HG02623 (cell line): ENCODE data around the gene CROCC.

Experiments
- ATAC-seq: cut with Tn5 transposase; IDR thresholded peaks from one replicate; pipeline ENCODE4 v1.9.1; 2021; ENCODE audit warnings: moderate library complexity; ENCODE audit not compliant: unreplicated experiment

Gene CROCC

DNA sequence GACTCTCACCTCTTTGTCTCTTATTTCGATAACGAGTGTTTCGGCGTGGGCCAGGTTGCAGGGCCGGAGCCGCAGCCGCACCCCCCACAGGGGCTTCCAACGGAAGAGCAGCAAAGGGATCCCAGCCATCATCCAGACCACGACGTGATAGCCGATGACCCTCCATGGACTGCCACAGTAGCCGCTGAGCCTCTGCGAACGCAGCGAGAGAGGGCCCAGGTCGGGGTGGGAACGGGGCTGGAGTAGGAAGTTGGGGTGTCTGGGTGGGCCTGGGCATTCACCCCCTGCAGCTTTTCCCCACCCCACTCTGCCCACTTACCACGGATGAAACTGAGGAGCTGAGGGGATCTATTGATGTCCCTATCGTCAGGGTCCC, 83.6 kb downstream of the CROCC start:
- no peak for ATAC-seq

DNA sequence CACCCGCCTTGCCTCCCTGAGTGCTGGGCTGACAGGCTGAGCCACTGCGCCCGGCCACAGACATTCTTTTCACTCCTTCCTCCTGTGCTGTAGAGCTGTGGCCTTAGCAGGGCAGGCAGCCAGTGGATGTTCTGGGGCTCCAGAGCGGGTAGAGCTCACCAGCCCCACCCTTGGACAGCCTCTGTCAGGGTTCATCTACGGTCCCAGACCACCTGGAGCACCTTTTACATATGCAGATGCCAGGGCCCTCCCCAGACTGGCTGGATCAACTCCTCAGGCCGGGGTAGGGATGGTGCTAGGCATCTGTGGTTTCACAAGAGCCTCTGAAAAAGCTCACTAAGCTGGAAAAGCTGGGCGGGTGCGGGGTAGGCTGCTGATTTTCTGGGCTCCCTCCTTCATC, 85.4 kb downstream of the CROCC start:
- ATAC-seq: no peak

DNA sequence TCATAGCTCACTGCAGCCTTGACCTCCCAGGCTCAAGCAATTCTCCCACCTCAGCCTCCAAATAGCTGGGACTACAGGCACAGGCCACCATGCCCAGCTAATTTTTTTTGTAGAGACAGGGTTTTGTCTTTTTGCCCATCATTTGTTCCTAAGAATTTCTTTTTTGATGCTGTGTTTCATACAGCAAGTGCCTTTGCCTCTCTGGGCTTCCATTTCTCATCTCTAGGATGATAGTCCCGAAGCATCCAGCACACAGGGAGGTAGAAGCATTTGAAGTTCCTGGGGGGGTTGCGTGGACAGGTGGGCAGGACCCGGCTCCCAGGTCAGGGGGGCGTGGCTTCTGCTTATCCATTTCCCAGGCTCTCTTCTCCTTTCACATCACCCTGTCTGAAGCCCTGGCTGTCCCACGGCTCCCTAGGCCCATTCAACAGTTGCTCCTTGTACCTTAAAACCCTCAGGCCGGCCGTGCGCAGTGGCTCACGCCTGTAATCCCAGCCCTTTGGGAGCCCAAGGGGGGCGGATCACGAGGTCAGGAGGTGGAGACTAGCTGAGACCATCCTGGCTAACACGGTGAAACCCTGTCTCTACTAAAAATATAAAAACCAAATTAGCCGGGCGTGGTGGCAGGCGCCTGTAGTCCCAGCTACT, 86.6 kb downstream of the CROCC start:
- ATAC-seq: no peak

DNA sequence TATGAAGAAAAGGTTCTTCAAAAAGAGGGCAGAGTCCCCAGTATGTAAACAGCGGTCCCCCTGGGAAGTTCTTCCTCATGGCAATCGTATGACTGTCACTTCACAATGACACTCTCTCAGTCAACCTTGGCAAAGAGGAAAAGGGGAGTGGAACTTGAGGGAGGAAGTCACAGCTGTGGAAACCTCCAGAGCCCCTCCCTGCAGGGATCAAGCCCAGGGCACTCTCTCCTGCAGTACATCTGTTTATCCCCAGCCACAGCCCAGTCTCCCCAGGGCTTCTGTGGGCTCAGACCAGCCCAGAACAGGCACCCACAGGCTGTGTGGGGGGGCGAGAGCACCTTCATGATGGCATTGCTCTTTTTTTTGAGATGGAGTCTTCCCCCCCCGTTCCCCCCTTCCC, 88.0 kb downstream of the CROCC start:
- no peak for ATAC-seq

DNA sequence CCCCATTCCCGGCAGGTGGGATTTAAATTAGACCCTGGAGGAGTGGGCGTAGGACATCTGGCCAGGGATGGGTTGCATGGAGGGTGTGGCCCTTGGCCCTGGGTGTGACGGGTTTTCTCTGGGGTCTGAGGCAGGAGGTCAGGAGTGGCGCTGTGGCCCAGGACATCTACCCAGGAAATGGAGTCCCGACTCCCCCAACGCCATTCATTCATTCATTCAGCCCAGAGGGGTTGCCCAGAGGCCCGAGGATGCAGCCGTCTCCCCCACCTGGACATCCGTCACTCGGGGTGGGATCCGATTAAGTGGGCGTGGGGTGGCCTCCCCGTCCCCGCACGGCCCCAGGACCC, 89.3 kb downstream of the CROCC start:
- ATAC-seq: no peak

DNA sequence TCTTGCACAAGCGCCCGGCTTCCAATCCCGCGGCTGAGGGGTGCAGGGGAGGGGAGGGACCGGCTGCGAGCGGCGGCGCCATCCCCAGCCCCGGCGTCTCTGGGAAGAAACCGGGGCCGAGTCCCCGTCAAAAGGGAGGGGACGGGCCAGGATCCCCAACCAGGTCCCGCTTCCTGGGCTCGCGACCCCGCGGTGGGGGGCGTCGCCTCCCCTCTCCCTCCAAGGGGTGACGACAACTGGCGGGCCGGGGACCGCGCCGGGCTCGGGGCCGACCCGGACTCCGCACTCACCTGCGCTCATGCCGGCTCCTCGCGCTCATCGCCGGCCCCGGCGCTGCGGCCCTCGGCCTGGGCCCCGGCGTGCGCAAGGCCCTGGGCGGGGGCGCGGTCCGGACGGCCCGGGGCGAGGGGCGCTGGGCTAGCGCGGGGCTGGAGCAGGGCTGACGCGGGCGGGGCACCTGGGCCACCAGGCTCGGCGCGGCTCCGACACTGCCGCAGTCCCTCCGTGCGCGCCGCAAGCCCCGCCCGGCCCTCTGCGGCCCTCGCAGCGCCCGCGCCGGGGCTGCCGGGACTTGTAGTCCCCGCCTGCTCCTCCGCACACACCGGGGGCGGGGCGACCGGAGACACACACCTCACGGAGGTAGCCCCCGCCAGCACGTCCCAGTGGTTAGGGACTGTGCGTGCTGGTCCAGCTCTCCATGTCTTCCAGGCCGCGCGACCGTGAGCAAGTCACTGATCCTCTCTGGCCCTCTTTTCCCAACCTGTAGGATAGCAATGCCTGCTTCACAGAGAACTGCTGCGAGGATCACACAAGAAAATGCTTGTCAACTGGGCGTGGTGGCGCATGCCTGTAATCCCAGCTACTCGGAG, 89.9 kb downstream of the CROCC start, which contains the start of gene ATP13A2:
Gene ATP13A2 (minus strand): TSS at position 490 of the 869 bp plus-strand sequence. CDS start 190 bp downstream, at position 300.
- peak; percentile 79 for ATAC-seq

DNA sequence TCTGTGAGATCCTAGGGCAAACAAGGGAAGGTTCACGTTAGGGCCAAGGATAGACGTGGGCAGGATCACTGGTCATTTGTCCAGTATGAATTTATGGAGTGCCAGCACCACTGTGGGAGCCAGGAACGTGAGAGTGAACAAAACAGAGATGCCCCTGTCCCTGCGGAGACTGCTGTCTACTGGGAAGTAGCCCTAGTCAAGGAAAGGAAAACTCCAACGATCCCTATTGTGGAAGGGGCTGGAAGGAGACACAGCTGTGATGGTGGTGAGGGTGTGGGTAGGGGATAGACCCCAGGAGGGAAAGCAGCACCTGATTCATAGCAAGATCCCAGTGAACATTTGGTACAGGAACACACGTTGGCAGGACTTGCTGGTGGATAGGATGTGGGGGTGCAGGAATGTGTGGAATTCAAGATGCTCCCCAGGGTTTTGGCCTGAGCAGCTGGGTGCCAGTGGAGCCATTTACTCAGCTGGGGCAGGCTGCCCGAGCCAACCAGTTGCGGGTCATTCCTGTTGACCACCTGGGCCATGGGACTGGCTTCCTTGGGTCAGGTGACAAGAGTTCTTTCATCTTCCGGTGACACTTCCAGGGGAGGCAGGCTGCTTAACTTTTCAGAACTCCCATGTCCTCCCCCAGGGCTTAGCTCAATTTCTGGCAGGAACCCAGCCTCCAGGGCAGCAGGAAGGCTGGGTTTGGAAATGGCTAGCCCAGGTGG, 91.2 kb downstream of the CROCC start:
- no peak for ATAC-seq

DNA sequence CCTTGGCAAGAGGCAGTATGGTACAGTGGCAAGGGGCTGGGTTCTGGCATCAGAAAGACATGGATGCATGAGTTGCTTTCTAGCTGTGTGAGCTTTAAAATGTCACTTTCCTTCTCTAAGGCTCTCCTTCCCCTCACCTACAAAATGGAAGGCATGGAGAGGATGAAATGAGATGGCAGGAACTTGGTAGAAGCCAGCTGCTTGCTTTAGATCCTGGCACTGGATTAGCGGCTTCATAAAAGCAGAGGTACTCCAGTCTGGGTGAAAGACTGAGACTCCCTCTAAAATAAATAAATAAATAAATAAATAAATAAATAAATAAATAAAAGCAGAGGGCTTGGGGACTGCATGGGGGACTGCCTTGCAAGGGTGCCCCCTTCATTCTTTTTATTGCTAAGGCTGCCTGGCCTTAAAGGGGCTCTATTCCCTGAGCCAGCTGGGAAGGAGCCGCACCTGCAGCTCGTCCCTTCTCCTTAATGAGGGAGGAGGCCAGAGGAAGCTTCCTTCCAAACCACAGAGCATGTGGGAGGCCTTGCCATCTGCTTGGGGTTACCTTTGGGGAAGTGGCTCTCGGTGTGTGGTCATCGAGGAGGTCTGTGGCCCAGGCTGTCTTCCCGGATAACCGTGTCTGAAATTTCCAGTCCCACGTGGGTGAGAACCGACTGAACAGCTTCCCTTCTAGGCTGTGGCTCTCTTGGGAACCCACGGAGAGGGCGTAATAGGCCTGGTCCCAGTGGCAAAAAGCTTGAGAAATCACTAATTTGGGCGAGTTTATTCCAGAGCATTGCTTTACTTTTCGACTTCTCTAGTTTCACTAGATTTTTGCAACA, 92.0 kb downstream of the CROCC start:
- ATAC-seq: no peak

DNA sequence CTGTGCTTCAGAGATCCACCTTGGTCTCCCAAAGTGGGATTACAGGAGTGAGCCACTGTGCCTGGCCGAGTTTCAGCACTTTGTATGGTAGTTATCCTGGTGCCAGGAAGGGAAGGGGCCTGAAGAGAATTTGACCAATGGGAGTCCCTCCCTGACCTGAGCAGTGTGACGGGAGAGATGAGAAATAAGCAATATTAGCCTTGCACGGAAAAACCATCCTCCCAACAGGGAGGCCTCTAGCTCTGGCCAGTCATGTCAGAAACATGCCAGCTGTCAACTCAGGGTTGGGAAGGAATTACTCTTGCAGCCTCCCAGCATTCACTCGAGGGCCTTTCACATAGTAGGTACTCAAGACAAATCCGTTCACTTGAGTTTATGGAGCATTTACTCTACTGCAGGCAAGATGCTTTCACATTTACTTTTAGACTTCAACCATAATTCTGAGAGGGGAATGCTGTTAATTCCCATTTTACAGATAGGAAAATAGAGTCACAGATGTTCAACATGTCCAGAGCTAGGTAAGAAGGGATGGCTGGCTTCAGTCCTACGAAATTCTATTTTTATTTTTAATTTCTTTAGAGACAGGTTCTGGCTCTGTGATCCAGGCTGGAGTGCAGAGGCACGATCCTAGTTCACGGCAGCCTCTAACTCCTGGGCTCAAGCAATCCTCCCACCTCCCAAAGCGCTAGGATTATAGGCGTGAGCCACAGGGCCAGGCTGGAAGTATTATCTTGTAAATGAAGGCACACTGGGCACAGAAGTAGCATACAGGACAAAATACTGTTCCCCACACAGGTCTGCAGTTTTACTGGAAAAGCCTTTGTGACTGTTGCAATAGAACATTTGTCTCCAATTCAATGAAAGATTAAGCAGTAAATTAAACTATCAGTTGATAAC, 93.2 kb downstream of the CROCC start:
- no peak for ATAC-seq

DNA sequence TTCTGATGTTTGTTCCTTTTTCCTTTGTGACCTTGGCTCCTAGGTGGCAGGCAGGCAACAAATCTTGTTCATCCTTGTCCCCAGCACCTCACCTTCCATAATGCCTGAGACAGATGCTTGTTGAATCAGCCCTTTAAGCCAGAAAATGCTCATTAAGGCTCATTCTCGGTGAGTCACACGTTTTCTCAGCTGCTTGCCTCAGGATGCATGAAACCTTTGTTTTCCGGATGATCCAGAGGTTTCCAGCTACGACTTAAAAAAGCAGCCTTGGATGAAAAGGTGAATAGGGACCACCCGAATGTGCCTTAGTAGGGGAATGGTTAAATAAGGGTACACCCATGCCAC, 94.6 kb downstream of the CROCC start:
- ATAC-seq: no peak

DNA sequence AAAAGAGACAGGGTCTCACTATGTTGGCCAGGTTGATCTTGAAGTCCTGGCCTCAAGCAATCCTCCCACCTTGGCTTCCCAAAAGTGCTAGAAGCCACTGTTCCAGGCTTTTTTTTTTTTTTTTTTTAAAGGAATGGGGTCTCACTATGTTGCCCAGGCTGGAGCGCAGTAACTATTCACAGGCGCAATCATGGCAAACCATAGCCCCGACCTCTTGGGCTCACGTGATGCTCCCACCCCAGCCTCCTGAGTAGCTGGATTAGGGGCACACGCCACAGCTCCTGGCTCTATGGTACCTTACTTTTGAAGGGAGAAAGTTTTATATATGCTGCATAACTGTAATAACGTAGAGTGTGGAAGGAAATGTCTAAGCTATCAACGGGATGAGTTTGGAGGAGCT, 95.7 kb downstream of the CROCC start:
- no peak for ATAC-seq

DNA sequence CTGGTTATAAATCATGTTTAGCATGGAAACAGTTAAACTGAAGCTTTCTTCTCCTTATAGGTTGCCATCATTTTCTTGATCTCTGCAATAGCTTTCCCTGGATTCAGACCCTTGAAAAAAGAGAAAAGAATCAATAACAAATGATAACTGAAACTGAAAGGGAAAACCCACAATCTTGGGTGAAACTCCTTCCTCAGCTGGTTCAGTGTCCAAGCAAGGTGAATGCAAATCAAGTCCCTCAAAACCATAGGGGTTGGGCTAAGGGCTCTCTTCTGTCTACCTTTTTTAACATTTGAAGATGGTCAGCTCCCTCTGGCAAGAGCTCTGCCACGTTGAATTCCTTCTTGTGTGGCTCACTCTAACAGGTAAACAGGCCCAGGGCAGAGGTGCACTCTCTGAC, 97.1 kb downstream of the CROCC start:
- ATAC-seq: no peak

DNA sequence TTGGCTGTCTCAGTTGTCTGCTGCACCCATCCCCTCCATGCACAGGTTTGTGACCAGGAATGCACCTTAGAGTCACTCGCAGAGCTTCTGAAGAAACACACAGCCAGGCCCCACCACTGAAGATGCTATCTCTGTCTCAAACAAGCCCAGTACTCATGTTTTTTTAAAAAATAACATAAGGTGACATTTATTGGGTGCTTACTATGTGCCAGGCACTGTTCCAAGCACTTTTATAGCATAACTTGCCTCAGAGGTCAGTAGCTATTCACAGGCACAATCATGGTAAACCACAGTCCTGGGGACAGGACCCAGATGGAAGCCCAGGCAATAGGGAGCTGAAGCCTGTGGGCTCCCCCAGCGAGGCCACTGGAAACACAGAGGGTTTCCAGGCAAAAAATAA, 98.8 kb downstream of the CROCC start:
- no peak for ATAC-seq

DNA sequence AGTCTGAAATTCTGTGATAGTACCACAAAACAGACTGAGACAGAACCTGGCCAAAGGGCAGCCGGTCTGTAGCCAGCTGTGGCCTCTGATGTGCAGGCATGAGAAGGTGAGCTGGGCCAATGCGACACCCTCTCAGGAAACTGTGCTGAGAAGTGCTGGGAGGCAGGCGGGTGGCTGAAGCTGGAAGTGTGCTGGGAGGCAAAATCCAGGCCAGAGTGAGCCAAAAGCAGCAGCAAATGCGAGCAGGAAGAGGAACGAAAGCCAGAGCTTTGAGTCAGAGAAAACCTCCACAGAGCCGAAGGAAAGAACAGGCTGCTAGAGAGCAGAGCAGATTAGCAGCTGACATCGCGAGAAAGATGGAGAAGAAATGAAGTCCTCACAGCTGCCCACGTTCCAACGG, 100.2 kb downstream of the CROCC start:
- no peak for ATAC-seq
